ENCODE results near the gene CFAP97D2. TPM values are rescaled to one million over a fixed set of nuclear protein-coding genes. Genes with fewer than 3 reads are reported as not detected.
"Not testable (repeated sequence)": the region's sequence is repeated elsewhere in the genome, so short reads cannot be mapped to it uniquely, and the experiment has no call there.

CFAP97D2 gene
- total RNA-seq, 2 experiments from 2014 or later: 0.47 to 0.52 TPM

- ChIA-PET CTCF (no interaction called here), POLR2A (interaction anchor here (0.7 to 2.0 kb wide), 4 partner anchors 11 to 33 kb away, joined by 3 to 9 read pairs (median 4); no protein-coding TSS in a partner anchor)
- Mint-ChIP-seq H3K4me3 (no peak overlapping the region), H3K9me3 (peaks cover 11% of the 10 kb centered on the region), H3K36me3 (ENCODE audit: low read depth) (peaks cover 27% of the 10 kb centered on the region), H3K27ac (no peak overlapping the region), H3K27me3 (no peaks in the 10 kb centered on the region), H3K4me1 (ENCODE audit: low read depth) (peaks cover 37% of the 10 kb centered on the region)
- intact Hi-C loops (cut with DNase I, micrococcal nuclease): loop anchor here in 1 of 2 experiments (2.0 kb wide), 1 partner anchor 27 kb away; no protein-coding TSS in a partner anchor
- Histone ChIP-seq H3K4me3 (ENCODE audit: low read length) (no peak overlapping the region), H3K36me3 (ENCODE audit: insufficient read depth, low read length) (no peaks in the 10 kb centered on the region), H3K4me1 (ENCODE audit: insufficient read depth, low read length) (peaks cover 40% of the 10 kb centered on the region), H3K27ac (ENCODE audit: low read depth in 1 of 2, low read length in 2 of 2) (no peak overlapping the region), H3K27me3 (ENCODE audit: control insufficient read depth in 1 of 2, insufficient read depth in 2 of 2, low read length in 2 of 2) (no peaks in the 10 kb centered on the region), H3K9me3 (ENCODE audit: control insufficient read depth in 1 of 2, insufficient read depth in 1 of 2, low read length in 2 of 2) (peaks cover 12 to 24% of the 10 kb centered on the region in 2 experiments)
- DNase-seq (no peak), ATAC-seq (ENCODE audit: poor library complexity) (no peak)
- TF ChIP-seq CTCF (IDR thresholded peaks at IDR 0.05): no peak
Measured at GRCh38 chr13:114173745-114174144, 5.3 kb upstream of the CFAP97D2 start.

- no peaks in the 10 kb centered on the region for H3K27me3 ChIP-seq (ENCODE audit: control insufficient read depth in 1 of 2, insufficient read depth in 2 of 2, low read length in 2 of 2)
- peaks cover 11% of the 10 kb centered on the region for H3K9me3 Mint-ChIP-seq
- no peaks in the 10 kb centered on the region for H3K27me3 Mint-ChIP-seq
- H3K9me3 ChIP-seq (ENCODE audit: control insufficient read depth in 1 of 2, insufficient read depth in 1 of 2, low read length in 2 of 2): peaks cover 12 to 24% of the 10 kb centered on the region in 2 experiments
- ChIA-PET POLR2A (interaction anchor here (0.7 to 2.2 kb wide), 5 partner anchors 12 to 44 kb away, joined by 3 to 9 read pairs (median 5); no protein-coding TSS in a partner anchor), CTCF (no interaction called here)
- no peak overlapping the region for H3K4me3 ChIP-seq (ENCODE audit: low read length)
- no peak for TF ChIP-seq CTCF (IDR thresholded peaks at IDR 0.05)
- H3K27ac ChIP-seq (ENCODE audit: low read depth in 1 of 2, low read length in 2 of 2): no peak overlapping the region
- DNase-seq (peak in 1 of 14 experiments; percentile 22), ATAC-seq (ENCODE audit: poor library complexity) (no peak)
- H3K4me3 Mint-ChIP-seq: peak overlapping the region; percentile 11
- intact Hi-C loops (cut with DNase I, micrococcal nuclease): loop anchor here in 1 of 2 experiments (2.0 kb wide), 1 partner anchor 26 kb away; no protein-coding TSS in a partner anchor
- H3K4me1 ChIP-seq (ENCODE audit: insufficient read depth, low read length): peaks cover 44% of the 10 kb centered on the region
- peaks cover 27% of the 10 kb centered on the region for H3K36me3 Mint-ChIP-seq (ENCODE audit: low read depth)
- H3K4me1 Mint-ChIP-seq (ENCODE audit: low read depth): peaks cover 42% of the 10 kb centered on the region
- no peaks in the 10 kb centered on the region for H3K36me3 ChIP-seq (ENCODE audit: insufficient read depth, low read length)
- peak overlapping the region; percentile 55 for H3K27ac Mint-ChIP-seq
Measured at GRCh38 chr13:114174529-114174961, 4.5 kb upstream of the CFAP97D2 start.

DNA sequence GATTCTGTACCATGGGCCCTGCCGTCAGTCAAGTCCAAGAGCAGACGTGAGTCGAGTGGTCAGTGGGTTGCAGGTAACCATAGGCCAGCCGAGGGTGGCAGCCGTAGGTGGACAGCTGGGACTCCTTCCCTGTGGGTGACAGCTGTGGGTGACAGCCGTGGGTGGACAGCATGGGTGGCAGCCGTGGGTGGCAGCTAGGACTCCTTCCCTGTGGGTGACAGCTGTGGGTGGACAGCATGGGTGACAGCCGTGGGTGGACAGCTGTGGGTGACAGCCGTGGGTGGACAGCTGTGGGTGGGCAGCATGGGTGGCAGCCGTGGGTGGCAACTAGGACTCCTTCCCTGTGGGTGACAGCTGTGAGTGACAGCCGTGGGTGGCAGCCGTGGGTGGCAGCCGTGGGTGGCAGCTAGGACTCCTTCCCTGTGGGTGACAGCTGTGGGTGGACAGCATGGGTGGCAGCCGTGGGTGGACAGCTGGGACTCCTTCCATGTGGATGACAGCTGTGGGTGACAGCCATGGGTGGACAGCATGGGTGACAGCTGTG, 2.6 kb upstream of the CFAP97D2 start:
- H3K4me3 Mint-ChIP-seq: not testable (repeated sequence)
- CTCF ChIA-PET: interaction anchor here (1.4 kb wide), 1 partner anchor 66 kb away, joined by 4 read pairs; no protein-coding TSS in a partner anchor
- H3K4me1 Mint-ChIP-seq (ENCODE audit: low read depth): peaks cover 58% of the 10 kb centered on the region

More for the DNA sequence above, 2.6 kb upstream of the CFAP97D2 start:
- H3K27me3 Mint-ChIP-seq; DNase-seq; ATAC-seq (ENCODE audit: poor library complexity); intact Hi-C loops (cut with DNase I, micrococcal nuclease); H3K36me3 ChIP-seq (ENCODE audit: insufficient read depth, low read length); H3K27ac ChIP-seq (ENCODE audit: low read depth in 1 of 2, low read length in 2 of 2); H3K27me3 ChIP-seq (ENCODE audit: control insufficient read depth in 1 of 2, insufficient read depth in 2 of 2, low read length in 2 of 2); H3K4me3 ChIP-seq (ENCODE audit: low read length): not testable (repeated sequence)
- Histone ChIP-seq H3K4me1 (ENCODE audit: insufficient read depth, low read length) (peaks cover 50% of the 10 kb centered on the region), H3K9me3 (ENCODE audit: control insufficient read depth in 1 of 2, insufficient read depth in 1 of 2, low read length in 2 of 2) (peaks cover 12 to 24% of the 10 kb centered on the region in 2 experiments)
- peaks cover 11% of the 10 kb centered on the region for H3K9me3 Mint-ChIP-seq
- POLR2A ChIA-PET: interaction anchor here (1.2 to 2.2 kb wide), 3 partner anchors 28 to 46 kb away, joined by 3 to 7 read pairs (median 6); no protein-coding TSS in a partner anchor
- peaks cover 27% of the 10 kb centered on the region for H3K36me3 Mint-ChIP-seq (ENCODE audit: low read depth)
- peak overlapping the region; percentile 33 for H3K27ac Mint-ChIP-seq

Data from CD4-positive, alpha-beta T cell (primary cell).